Hematopoietic multipotent progenitor cell treated with erythropoietin and hydrocortisone succinate and interleukin-3 and kit ligand, for 8 days (in vitro differentiated cells): ENCODE data around the gene ZNF471.

ENCODE experiments used
- DNase-seq: peaks from one replicate; pipeline ENCODE4 v3.0.0-alpha.2; 2015

The ZNF471 gene

GRCh38 chr19:56507446-56508289 is at the start of gene ZNF471:
ZNF471 (plus strand) TSS chr19:56507855; CDS start chr19:56511572, 3,717 bp downstream.
- peak; percentile 91 for DNase-seq

GRCh38 chr19:56474308-56474707 is 33.3 kb upstream of the ZNF471 start:
- DNase-seq = no peak

- no peak for DNase-seq
Observed at GRCh38 chr19:56476093-56476492, 31.6 kb upstream of the ZNF471 start.

GRCh38 chr19:56476651-56477428 is 30.8 kb upstream of the ZNF471 start, which contains the start of gene ZNF667:
ZNF667 (minus strand) TSS chr19:56477345; CDS start chr19:56462370, 14,975 bp downstream.
- DNase-seq = peak; percentile 56

- peak; percentile 82 for DNase-seq
Observed at GRCh38 chr19:56477429-56478338, 30.0 kb upstream of the ZNF471 start.

GRCh38 chr19:56491399-56491798 is 16.3 kb upstream of the ZNF471 start:
- DNase-seq = no peak

GRCh38 chr19:56504581-56504980 is 3.1 kb upstream of the ZNF471 start:
- DNase-seq = no peak

GRCh38 chr19:56508290-56508778 is 679 bp downstream of the ZNF471 start:
- no peak for DNase-seq

- no peak for DNase-seq
Observed at GRCh38 chr19:56525214-56525860, 17.7 kb downstream of the ZNF471 start.

GRCh38 chr19:56537442-56537841 is 29.8 kb downstream of the ZNF471 start:
- no peak for DNase-seq

- peak; percentile 69 for DNase-seq
Observed at GRCh38 chr19:56538254-56538760, 30.7 kb downstream of the ZNF471 start.

GRCh38 chr19:56538761-56539263 is 31.2 kb downstream of the ZNF471 start, which contains the start of gene ZFP28:
ZFP28 (plus strand) TSS chr19:56538948; CDS start chr19:56539019, 71 bp downstream.
- no peak for DNase-seq

GRCh38 chr19:56543776-56544175 is 36.1 kb downstream of the ZNF471 start:
- no peak for DNase-seq

GRCh38 chr19:56547535-56547934 is 39.9 kb downstream of the ZNF471 start:
- DNase-seq = no peak

GRCh38 chr19:56554272-56554869 is 46.7 kb downstream of the ZNF471 start:
- no peak for DNase-seq

- no peak for DNase-seq
Observed at GRCh38 chr19:56562766-56563165, 55.1 kb downstream of the ZNF471 start.

- peak; percentile 46 for DNase-seq
Observed at GRCh38 chr19:56566904-56567273, 59.2 kb downstream of the ZNF471 start.

- DNase-seq = peak; percentile 94
Observed at GRCh38 chr19:56567274-56568120, 59.8 kb downstream of the ZNF471 start, which contains the start of gene ZNF470. ZNF470 (plus strand) TSS chr19:56567468; CDS start chr19:56570312, 2,844 bp downstream.

- DNase-seq = no peak
Observed at GRCh38 chr19:56572589-56572988, 64.9 kb downstream of the ZNF471 start.

- no peak for DNase-seq
Observed at GRCh38 chr19:56573914-56574313, 66.3 kb downstream of the ZNF471 start.
